ENCODE measurements around the gene CATSPERD. TPM values are rescaled to one million over a fixed set of nuclear protein-coding genes. Genes with fewer than 3 reads are reported as not detected.
"Not testable (repeated sequence)": the region's sequence is repeated elsewhere in the genome, so short reads cannot be mapped to it uniquely, and the experiment has no call there.

CATSPERD gene
- total RNA-seq, 1 experiment from 2014 or later, result not detected

- Histone ChIP-seq H2AFZ (ENCODE audit: low read length) (no peak overlapping the region), H3K4me1 (ENCODE audit: low read length) (peaks cover 25% of the 10 kb centered on the region), H3K79me2 (ENCODE audit: low read length) (0 out of 2 replicates have a peak, but pooled peaks cover 3% of the 10 kb centered on the region), H3K9ac (ENCODE audit: low read length) (no peak overlapping the region), H3K4me3 (ENCODE audit: low read length) (no peak overlapping the region), H3K36me3 (ENCODE audit: insufficient read depth, low read length) (no peaks in the 10 kb centered on the region), H3K27me3 (ENCODE audit: low read length) (no peaks in the 10 kb centered on the region), H4K20me1 (ENCODE audit: insufficient read depth, low read depth, low read length) (no peaks in the 10 kb centered on the region), H3K27ac (ENCODE audit: low read length) (no peak overlapping the region), H3K9me3 (ENCODE audit: low read length) (no peaks in the 10 kb centered on the region), H3K9me2 (replicated peaks; ENCODE audit: insufficient read depth, low read length) (no peaks in the 10 kb centered on the region), H3K4me2 (ENCODE audit: low read depth, low read length, poor library complexity, severe bottlenecking) (no peak overlapping the region)
- no peak for DNase-seq
These were observed 38.3 kb upstream of the CATSPERD start for GRCh38 chr19:5682107-5682482.

GRCh38 chr19:5683177-5683886 is 37.1 kb upstream of the CATSPERD start:
- Histone ChIP-seq H3K9ac (ENCODE audit: low read length) (no peak overlapping the region), H3K36me3 (ENCODE audit: insufficient read depth, low read length) (no peaks in the 10 kb centered on the region), H2AFZ (ENCODE audit: low read length) (no peak overlapping the region), H3K27me3 (ENCODE audit: low read length) (no peaks in the 10 kb centered on the region), H3K4me3 (ENCODE audit: low read length) (no peak overlapping the region), H3K4me2 (ENCODE audit: low read depth, low read length, poor library complexity, severe bottlenecking) (no peak overlapping the region), H3K9me2 (replicated peaks; ENCODE audit: insufficient read depth, low read length) (no peaks in the 10 kb centered on the region), H4K20me1 (ENCODE audit: insufficient read depth, low read depth, low read length) (no peaks in the 10 kb centered on the region), H3K27ac (ENCODE audit: low read length) (no peak overlapping the region), H3K4me1 (ENCODE audit: low read length) (peaks cover 25% of the 10 kb centered on the region), H3K9me3 (ENCODE audit: low read length) (no peaks in the 10 kb centered on the region), H3K79me2 (ENCODE audit: low read length) (0 out of 2 replicates have a peak, but pooled peaks cover 3% of the 10 kb centered on the region)
- no peak for DNase-seq

GRCh38 chr19:5684694-5685430 is 35.6 kb upstream of the CATSPERD start:
- no peaks in the 10 kb centered on the region for H3K9me2 ChIP-seq (replicated peaks; ENCODE audit: insufficient read depth, low read length)
- peaks cover 21% of the 10 kb centered on the region for H3K4me1 ChIP-seq (ENCODE audit: low read length)
- H3K4me2 ChIP-seq (ENCODE audit: low read depth, low read length, poor library complexity, severe bottlenecking), result no peak overlapping the region
- H4K20me1 ChIP-seq (ENCODE audit: insufficient read depth, low read depth, low read length), result no peaks in the 10 kb centered on the region
- no peak overlapping the region for H3K27ac ChIP-seq (ENCODE audit: low read length)
- H3K9me3 ChIP-seq (ENCODE audit: low read length), result no peaks in the 10 kb centered on the region
- H2AFZ ChIP-seq (ENCODE audit: low read length), result no peak overlapping the region
- 0 out of 2 replicates have a peak, but pooled peaks cover 3% of the 10 kb centered on the region for H3K79me2 ChIP-seq (ENCODE audit: low read length)
- no peaks in the 10 kb centered on the region for H3K36me3 ChIP-seq (ENCODE audit: insufficient read depth, low read length)
- H3K9ac ChIP-seq (ENCODE audit: low read length), result no peak overlapping the region
- H3K4me3 ChIP-seq (ENCODE audit: low read length), result no peak overlapping the region
- H3K27me3 ChIP-seq (ENCODE audit: low read length), result no peaks in the 10 kb centered on the region
- no peak for DNase-seq

- peaks cover 11% of the 10 kb centered on the region for H3K36me3 ChIP-seq (ENCODE audit: insufficient read depth, low read length)
- peaks cover 11% of the 10 kb centered on the region; the same call in 1 of the 2 replicates for H4K20me1 ChIP-seq (ENCODE audit: insufficient read depth, low read depth, low read length)
- peak overlapping the region; percentile 45; the same call in 1 of the 2 replicates for H3K27ac ChIP-seq (ENCODE audit: low read length)
- no peaks in the 10 kb centered on the region for H3K9me2 ChIP-seq (replicated peaks; ENCODE audit: insufficient read depth, low read length)
- H2AFZ ChIP-seq (ENCODE audit: low read length), result 0 out of 2 replicates have a peak overlapping the region, but pooled peaks have one; percentile 24
- peaks cover 14% of the 10 kb centered on the region for H3K4me1 ChIP-seq (ENCODE audit: low read length)
- H3K4me2 ChIP-seq (ENCODE audit: low read depth, low read length, poor library complexity, severe bottlenecking), result peak overlapping the region; percentile 74
- H3K27me3 ChIP-seq (ENCODE audit: low read length), result no peaks in the 10 kb centered on the region
- H3K9ac ChIP-seq (ENCODE audit: low read length), result peak overlapping the region; percentile 67
- no peaks in the 10 kb centered on the region for H3K9me3 ChIP-seq (ENCODE audit: low read length)
- H3K79me2 ChIP-seq (ENCODE audit: low read length), result peaks cover 15% of the 10 kb centered on the region
- no peak for DNase-seq
- H3K4me3 ChIP-seq (ENCODE audit: low read length), result peak overlapping the region; percentile 74
These were observed 34.2 kb upstream of the CATSPERD start for GRCh38 chr19:5686326-5686646.

GRCh38 chr19:5686647-5687359 is 33.6 kb upstream of the CATSPERD start:
- Histone ChIP-seq H3K27me3 (ENCODE audit: low read length) (no peaks in the 10 kb centered on the region), H3K9ac (ENCODE audit: low read length) (peak overlapping the region; percentile 67)

GRCh38 chr19:5687360-5688198 is 32.9 kb upstream of the CATSPERD start:
- peaks cover 22% of the 10 kb centered on the region for H3K4me1 ChIP-seq (ENCODE audit: low read length)

More at GRCh38 chr19:5686647-5687359, 33.6 kb upstream of the CATSPERD start:
- peaks cover 18% of the 10 kb centered on the region for H3K79me2 ChIP-seq (ENCODE audit: low read length)
- H2AFZ ChIP-seq (ENCODE audit: low read length), result peak overlapping the region; percentile 68; the same call in 1 of the 2 replicates
- no peaks in the 10 kb centered on the region for H3K9me2 ChIP-seq (replicated peaks; ENCODE audit: insufficient read depth, low read length)
- H3K4me2 ChIP-seq (ENCODE audit: low read depth, low read length, poor library complexity, severe bottlenecking), result peak overlapping the region; percentile 74
- peaks cover 15% of the 10 kb centered on the region for H4K20me1 ChIP-seq (ENCODE audit: insufficient read depth, low read depth, low read length)
- peak; percentile 99 for DNase-seq
- peaks cover 14% of the 10 kb centered on the region for H3K36me3 ChIP-seq (ENCODE audit: insufficient read depth, low read length)
- H3K9me3 ChIP-seq (ENCODE audit: low read length), result no peaks in the 10 kb centered on the region
- 0 out of 2 replicates have a peak overlapping the region, but pooled peaks have one; percentile 19 for H3K27ac ChIP-seq (ENCODE audit: low read length)
- peak overlapping the region; percentile 74 for H3K4me3 ChIP-seq (ENCODE audit: low read length)
- peaks cover 14% of the 10 kb centered on the region for H3K4me1 ChIP-seq (ENCODE audit: low read length)

GRCh38 chr19:5688262-5688881 is 32.1 kb upstream of the CATSPERD start:
- H3K4me3 ChIP-seq (ENCODE audit: low read length); H3K9ac ChIP-seq (ENCODE audit: low read length); DNase-seq; H3K4me2 ChIP-seq (ENCODE audit: low read depth, low read length, poor library complexity, severe bottlenecking); H2AFZ ChIP-seq (ENCODE audit: low read length); H3K9me3 ChIP-seq (ENCODE audit: low read length); H3K9me2 ChIP-seq (replicated peaks; ENCODE audit: insufficient read depth, low read length); H3K27me3 ChIP-seq (ENCODE audit: low read length); H3K27ac ChIP-seq (ENCODE audit: low read length): not testable (repeated sequence)
- H4K20me1 ChIP-seq (ENCODE audit: insufficient read depth, low read depth, low read length), result peaks cover 31% of the 10 kb centered on the region
- peaks cover 28% of the 10 kb centered on the region for H3K36me3 ChIP-seq (ENCODE audit: insufficient read depth, low read length)
- peaks cover 33% of the 10 kb centered on the region for H3K79me2 ChIP-seq (ENCODE audit: low read length)
- H3K4me1 ChIP-seq (ENCODE audit: low read length), result peaks cover 24% of the 10 kb centered on the region

More at GRCh38 chr19:5687360-5688198, 32.9 kb upstream of the CATSPERD start:
- no peaks in the 10 kb centered on the region for H3K27me3 ChIP-seq (ENCODE audit: low read length)
- no peaks in the 10 kb centered on the region for H3K9me3 ChIP-seq (ENCODE audit: low read length)
- no peaks in the 10 kb centered on the region for H3K9me2 ChIP-seq (replicated peaks; ENCODE audit: insufficient read depth, low read length)
- no peak overlapping the region for H3K4me3 ChIP-seq (ENCODE audit: low read length)
- no peak overlapping the region for H3K4me2 ChIP-seq (ENCODE audit: low read depth, low read length, poor library complexity, severe bottlenecking)
- H3K27ac ChIP-seq (ENCODE audit: low read length), result no peak overlapping the region
- DNase-seq, result no peak
- H4K20me1 ChIP-seq (ENCODE audit: insufficient read depth, low read depth, low read length), result peaks cover 23% of the 10 kb centered on the region
- peaks cover 25% of the 10 kb centered on the region for H3K79me2 ChIP-seq (ENCODE audit: low read length)
- H3K36me3 ChIP-seq (ENCODE audit: insufficient read depth, low read length), result peaks cover 21% of the 10 kb centered on the region
- no peak overlapping the region for H2AFZ ChIP-seq (ENCODE audit: low read length)
- no peak overlapping the region for H3K9ac ChIP-seq (ENCODE audit: low read length)

All from Karpas-422 (cell line).